Measurements from ENCODE around the gene SOX1.
A peak's percentile ranks its signal among the peaks of the same experiment; 100 is the strongest.

The SOX1 gene

DNA sequence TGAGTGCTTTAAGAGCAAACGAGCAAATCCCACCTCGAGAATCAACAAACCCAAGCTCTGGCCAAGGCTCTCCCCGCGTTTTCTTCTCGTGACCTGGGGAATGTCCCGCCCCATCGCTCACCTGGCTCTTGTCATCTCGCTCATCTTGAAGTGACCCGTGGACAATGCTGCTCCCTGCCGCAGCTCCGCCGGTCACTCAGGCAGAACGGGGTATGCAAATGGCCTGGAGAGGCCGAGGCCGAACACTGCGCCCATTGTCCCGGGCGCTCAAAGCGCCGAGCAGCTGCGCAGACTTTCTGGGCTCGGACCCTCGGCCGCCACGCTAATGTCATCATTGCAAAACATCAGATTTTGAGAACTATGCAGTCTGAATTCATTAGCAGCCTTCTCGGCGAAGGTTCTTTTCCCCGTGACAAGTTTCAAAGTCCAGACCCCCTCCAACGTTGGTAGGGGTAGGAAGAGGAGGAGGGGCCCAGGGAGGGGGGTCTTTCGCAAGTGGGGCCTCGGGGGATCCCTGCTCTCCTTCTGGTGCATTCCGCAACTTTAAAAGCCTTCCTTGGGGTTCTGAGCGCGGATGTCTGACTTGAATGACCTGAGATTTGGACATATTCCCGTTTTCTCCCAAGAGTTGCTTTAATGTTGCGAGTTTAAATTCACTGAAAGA lies 39.7 kb downstream of the SOX1 start:
- TF ChIP-seq CTCF (IDR thresholded peaks at IDR 0.05; ENCODE audit: extremely low read depth, missing control alignments): no peak
- DNase-seq (ENCODE audit: low spot score): peak; percentile 38

DNA sequence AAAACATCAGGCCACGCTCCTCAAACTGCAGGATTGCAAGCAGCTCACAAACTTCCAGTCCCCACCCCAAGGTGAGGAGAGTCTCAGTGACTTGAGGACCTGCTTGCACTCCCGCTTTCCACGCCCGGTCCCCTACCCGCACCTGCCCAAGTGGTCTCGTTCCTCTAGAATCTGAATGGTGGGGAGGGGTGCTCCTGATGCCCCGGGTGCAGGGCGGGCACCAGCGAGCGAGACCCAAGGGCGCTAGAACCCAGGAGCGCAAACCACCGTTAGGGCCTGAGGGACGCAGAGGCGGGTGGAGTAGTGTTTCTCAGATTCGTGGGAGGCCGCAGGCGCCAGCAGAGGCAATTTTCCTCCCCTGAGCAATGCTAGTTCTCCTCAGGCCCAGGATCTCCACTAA lies 40.3 kb downstream of the SOX1 start:
- TF ChIP-seq CTCF (IDR thresholded peaks at IDR 0.05; ENCODE audit: extremely low read depth, missing control alignments): no peak
- DNase-seq (ENCODE audit: low spot score): no peak

GRCh38 chr13:112110479-112110878 lies 43.5 kb downstream of the SOX1 start:
- TF ChIP-seq CTCF (IDR thresholded peaks at IDR 0.05; ENCODE audit: extremely low read depth, missing control alignments): no peak
- DNase-seq (ENCODE audit: low spot score): no peak

DNA sequence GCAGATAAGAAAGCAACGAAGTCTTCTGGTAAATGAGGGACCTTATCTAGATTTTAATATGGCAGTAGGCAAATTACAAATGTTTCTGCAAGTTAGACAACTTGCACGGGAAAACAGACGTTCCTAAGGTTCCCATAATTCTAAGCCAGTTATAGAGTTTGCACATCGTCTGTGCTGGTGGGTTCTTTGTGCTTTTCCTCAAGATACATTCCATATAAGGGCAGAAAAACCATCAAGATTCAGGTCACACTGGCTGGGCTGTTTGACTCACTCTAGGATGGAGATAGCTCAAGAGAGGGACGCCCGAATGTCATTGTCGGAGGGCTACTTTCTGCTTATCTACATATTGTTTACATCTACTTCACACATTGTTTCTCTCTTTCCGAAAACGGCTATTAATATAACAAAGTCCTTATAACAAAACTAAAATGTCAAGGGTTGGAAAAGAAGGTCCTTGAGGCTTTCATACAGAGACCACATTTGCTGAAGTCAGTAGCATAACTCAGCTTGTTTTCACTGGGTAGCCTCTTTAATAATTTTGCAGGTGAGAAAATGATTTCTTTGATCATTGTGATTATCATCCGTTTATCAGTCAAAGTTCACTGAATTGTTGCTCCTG lies 44.4 kb downstream of the SOX1 start:
- no peak for TF ChIP-seq CTCF (IDR thresholded peaks at IDR 0.05; ENCODE audit: extremely low read depth, missing control alignments)
- DNase-seq (ENCODE audit: low spot score): no peak

- DNase-seq (ENCODE audit: low spot score): no peak
- no peak for TF ChIP-seq CTCF (IDR thresholded peaks at IDR 0.05; ENCODE audit: extremely low read depth, missing control alignments)
Observed at GRCh38 chr13:112112534-112113276, 45.8 kb downstream of the SOX1 start.

- no peak for TF ChIP-seq CTCF (IDR thresholded peaks at IDR 0.05; ENCODE audit: extremely low read depth, missing control alignments)
- DNase-seq (ENCODE audit: low spot score): no peak
Observed at GRCh38 chr13:112113348-112113747, 46.4 kb downstream of the SOX1 start.

- no peak for TF ChIP-seq CTCF (IDR thresholded peaks at IDR 0.05; ENCODE audit: extremely low read depth, missing control alignments)
- DNase-seq (ENCODE audit: low spot score): no peak
Observed at GRCh38 chr13:112113851-112114250, 46.9 kb downstream of the SOX1 start.

All from GM20000 (cell line).